Left ventricle myocardium inferior (tissue), 1 donor: Measurements from ENCODE around the gene DOCK3. TPM values are rescaled to one million over a fixed set of nuclear protein-coding genes. Genes with fewer than 3 reads are reported as not detected.

Experiments
- DNase-seq: peaks from one replicate; pipeline ENCODE4 v3.0.0-alpha.2; 2020
- H3K27ac ChIP-seq: fragments of 200-600 bp; replicated peaks from 2 replicates; pipeline ENCODE4 v1.8.0; 2021
- H3K27me3 ChIP-seq: fragments of 200-600 bp; 2 replicates; pipeline ENCODE4 v1.8.0; 2021; ENCODE audit warnings: low read depth
- H3K36me3 ChIP-seq: fragments of 200-600 bp; 2 replicates; pipeline ENCODE4 v1.8.0; 2021
- H3K4me1 ChIP-seq: fragments of 200-600 bp; 2 replicates; pipeline ENCODE4 v1.8.0; 2021
- H3K4me3 ChIP-seq: fragments of 200-600 bp; 2 replicates; pipeline ENCODE4 v1.8.0; 2021; ENCODE audit warnings: mild to moderate bottlenecking, moderate library complexity
- H3K9me3 ChIP-seq: fragments of 200-600 bp; replicated peaks from 2 replicates; pipeline ENCODE4 v1.8.0; 2021
- CTCF ChIP-seq: fragments of 200-600 bp; IDR thresholded peaks from 2 replicates; pipeline ENCODE4 v1.8.0; 2021; ENCODE audit warnings: antibody characterized with exemption, mild to moderate bottlenecking, borderline replicate concordance
- intact Hi-C: fragments of 100-400 bp; cut with micrococcal nuclease; formaldehyde crosslinking; loops from one replicate; pipeline ENCODE4 v1.11.0; 2022
- total RNA-seq: library from RNA; stranded (reverse); fragmentation: NEBNext Ultra II Directional; extraction: Animal tissue kit (Norgen Biotek cat#: 25700); gene quantifications from one replicate; pipeline ENCODE4 v1.2.1, GENCODE V29; 2021
- donor health status: DM: no; HTN: yes; CAD: no; lungs with severe emphysema.

Gene DOCK3
- total RNA-seq, 1 donor from 2014 or later: 3.9 TPM

- Histone ChIP-seq H3K27ac (no peak overlapping the region), H3K27me3 (no peaks in the 10 kb centered on the region), H3K9me3 (no peaks in the 10 kb centered on the region), H3K4me1 (no peaks in the 10 kb centered on the region), H3K36me3 (no peaks in the 10 kb centered on the region), H3K4me3 (no peak overlapping the region)
- DNase-seq: no peak
- intact Hi-C loops: no loop called here
- no peak for TF ChIP-seq CTCF
These were observed 599.3 kb downstream of the DOCK3 start for GRCh38 chr3:51274052-51274451.

GRCh38 chr3:51275111-51275805 lies 600.5 kb downstream of the DOCK3 start:
- no peak overlapping the region for H3K4me3 ChIP-seq
- no peaks in the 10 kb centered on the region for H3K27me3 ChIP-seq
- H3K9me3 ChIP-seq: no peaks in the 10 kb centered on the region
- DNase-seq: no peak
- no peaks in the 10 kb centered on the region for H3K4me1 ChIP-seq
- no peak for TF ChIP-seq CTCF
- no peak overlapping the region for H3K27ac ChIP-seq
- H3K36me3 ChIP-seq: no peaks in the 10 kb centered on the region
- intact Hi-C loops: no loop called here

- Histone ChIP-seq H3K4me1 (no peaks in the 10 kb centered on the region), H3K27me3 (no peaks in the 10 kb centered on the region), H3K4me3 (no peak overlapping the region), H3K9me3 (no peaks in the 10 kb centered on the region), H3K36me3 (no peaks in the 10 kb centered on the region), H3K27ac (no peak overlapping the region)
- no peak for DNase-seq
- intact Hi-C loops: no loop called here
- no peak for TF ChIP-seq CTCF
These were observed 601.3 kb downstream of the DOCK3 start for GRCh38 chr3:51276046-51276445.

GRCh38 chr3:51279448-51279847 lies 604.7 kb downstream of the DOCK3 start:
- intact Hi-C loops: no loop called here
- TF ChIP-seq CTCF: no peak
- no peaks in the 10 kb centered on the region for H3K36me3 ChIP-seq
- H3K27ac ChIP-seq: no peak overlapping the region
- no peak for DNase-seq
- no peaks in the 10 kb centered on the region for H3K27me3 ChIP-seq
- no peaks in the 10 kb centered on the region for H3K9me3 ChIP-seq
- H3K4me1 ChIP-seq: no peaks in the 10 kb centered on the region
- no peak overlapping the region for H3K4me3 ChIP-seq

- TF ChIP-seq CTCF: no peak
- H3K9me3 ChIP-seq: peaks cover 2% of the 10 kb centered on the region
- H3K4me3 ChIP-seq: no peak overlapping the region
- no peak overlapping the region for H3K27ac ChIP-seq
- no peak for DNase-seq
- no peaks in the 10 kb centered on the region for H3K27me3 ChIP-seq
- intact Hi-C loops: no loop called here
- no peaks in the 10 kb centered on the region for H3K4me1 ChIP-seq
- no peaks in the 10 kb centered on the region for H3K36me3 ChIP-seq
These were observed 605.4 kb downstream of the DOCK3 start for GRCh38 chr3:51280176-51280575.

GRCh38 chr3:51282931-51283330 lies 608.2 kb downstream of the DOCK3 start:
- TF ChIP-seq CTCF: no peak
- H3K27ac ChIP-seq: no peak overlapping the region
- H3K36me3 ChIP-seq: no peaks in the 10 kb centered on the region
- H3K4me1 ChIP-seq: no peaks in the 10 kb centered on the region
- intact Hi-C loops: no loop called here
- H3K4me3 ChIP-seq: no peak overlapping the region
- peaks cover 29% of the 10 kb centered on the region for H3K9me3 ChIP-seq
- DNase-seq: no peak
- no peaks in the 10 kb centered on the region for H3K27me3 ChIP-seq
